ENCODE measurements around the gene KIAA0232. TPM values are rescaled to one million over a fixed set of nuclear protein-coding genes. Genes with fewer than 3 reads are reported as not detected.

The KIAA0232 gene
- total and polyA plus RNA-seq, 9 of the 15 experiments (the other 6 are each of a cell fraction or from before 2014, with no cell fraction given): 3.5 to 17.4 (median 13.0) TPM

- no peak overlapping the region for H3K4me3 ChIP-seq
- intact Hi-C loops (cut with micrococcal nuclease): no loop called here
- peak; percentile 51 to 77 (median 62) for DNase-seq (ENCODE audit: extremely low read depth in 1 of 4, low spot score in 3 of 4)
- ChIA-PET CTCF (ENCODE audit: low intra/inter-chr PET ratio) (no interaction called here), POLR2A (interaction anchor here (0.5 to 1.0 kb wide), 2 partner anchors 59 to 164 kb away, joined by 3 to 4 read pairs; no protein-coding TSS in a partner anchor)
- no peaks in the 10 kb centered on the region for H3K27me3 ChIP-seq (ENCODE audit: control insufficient read depth in 2 of 2, insufficient read depth in 2 of 2, low read length in 2 of 2)
- in situ Hi-C loops (cut with MboI): no loop called here
- H3K4me2 ChIP-seq (ENCODE audit: insufficient read depth, low read length): no peak overlapping the region
- ATAC-seq: peak; percentile 73
- no peak overlapping the region for H2AFZ ChIP-seq (ENCODE audit: low read depth, low read length)
- H3K36me3 ChIP-seq (ENCODE audit: control insufficient read depth, insufficient read depth, low read length): peaks cover 74% of the 10 kb centered on the region
- 50% methylated on average over 1 of the region's 1 CpG for WGBS (ENCODE audit: insufficient coverage, low coverage, missing lambda C conversion rate)
- H3K9me1 ChIP-seq (ENCODE audit: control insufficient read depth, insufficient read depth, low read length): peaks cover 4% of the 10 kb centered on the region
- no TSS peak for BruUV-seq (replicated peaks)
- FAIRE-seq: no peak
- H3K9ac ChIP-seq (ENCODE audit: insufficient read depth in 1 of 2, low read depth in 2 of 2, low read length in 2 of 2): no peak overlapping the region
- H3K27ac ChIP-seq (ENCODE audit: extremely low read depth, low read depth, low read length): no peak overlapping the region
- H4K20me1 ChIP-seq (replicated peaks; ENCODE audit: control insufficient read depth, insufficient read depth, low read length): peaks cover 5% of the 10 kb centered on the region
- H3K79me2 ChIP-seq (ENCODE audit: control insufficient read depth, insufficient read depth, low read length): peaks cover 63% of the 10 kb centered on the region
- H3K4me1 ChIP-seq (replicated peaks in 1 of 2; ENCODE audit: control insufficient read depth in 2 of 2, insufficient read depth in 2 of 2, low read length in 2 of 2): peaks cover 0 to 13% of the 10 kb centered on the region in 2 experiments; a peak in 3 of 5 replicates
- no peaks in the 10 kb centered on the region for H3K9me3 ChIP-seq (replicated peaks; ENCODE audit: control insufficient read depth, insufficient read depth, low read depth, low read length)
- TF ChIP-seq GMEB1 (CRISPR knock-in tag; IDR thresholded peaks at IDR 0.05) (no peak), ESRRA (IDR thresholded peaks at IDR 0.05; ENCODE audit: borderline replicate concordance, low read depth) (no peak), TRIM24 (IDR thresholded peaks at IDR 0.05) (no peak), IRF1 (CRISPR knock-in tag; IDR thresholded peaks at IDR 0.05; ENCODE audit: borderline replicate concordance) (no peak), TEAD2 (tag; IDR thresholded peaks at IDR 0.05) (no peak), CREB1 (IDR thresholded peaks at IDR 0.05) (no peak), CREB1 (CRISPR knock-in tag; IDR thresholded peaks at IDR 0.05) (no peak), ZNF511 (CRISPR knock-in tag; IDR thresholded peaks at IDR 0.05) (no peak), ELK3 (CRISPR knock-in tag; IDR thresholded peaks at IDR 0.05) (no peak), CREB3 (tag; conservative IDR thresholded peaks at IDR 0.05; ENCODE audit: low read depth) (no peak), ZC3H4 (CRISPR knock-in tag; IDR thresholded peaks at IDR 0.05; ENCODE audit: borderline replicate concordance) (no peak), SMARCA5 (IDR thresholded peaks at IDR 0.05) (no peak), IFI16 (CRISPR knock-in tag; IDR thresholded peaks at IDR 0.05) (no peak), PKNOX1 (IDR thresholded peaks at IDR 0.05) (peak; percentile 58; the same call in 1 of the 2 replicates), ARID1B (IDR thresholded peaks at IDR 0.05) (0 out of 2 replicates have a peak, but pooled peaks have one; percentile 19), CAMTA2 (CRISPR knock-in tag; conservative IDR thresholded peaks at IDR 0.05) (no peak)
Observed at GRCh38 chr4:6845027-6845426, 62.5 kb downstream of the KIAA0232 start.

All from K562 (cell line).